Prostate gland (tissue), 2 donors: ENCODE results near the gene COL4A2.

Experiments
- POLR2AphosphoS5 ChIP-seq: sonication (generic); formaldehyde crosslinking; IDR thresholded peaks from one replicate; pipeline ENCODE4 v1.6.1; 2017; ENCODE audit warnings: antibody characterized with exemption
- TF ChIP-seq, protein P1 (sequence below), 4 experiments: fragments of 200-600 bp in 2 of 4; fragments of 450-650 bp in 2 of 4; sonication (generic) in 2 of 4; IDR thresholded peaks; 1 replicate in 3 of 4; 2 replicates in 1 of 4; pipeline ENCODE4 v1.5.1; 2016 to 2019; ENCODE audit warnings: antibody characterized with exemption in 4 of 4, mild to moderate bottlenecking in 2 of 4, moderate library complexity in 2 of 4

DNA sequence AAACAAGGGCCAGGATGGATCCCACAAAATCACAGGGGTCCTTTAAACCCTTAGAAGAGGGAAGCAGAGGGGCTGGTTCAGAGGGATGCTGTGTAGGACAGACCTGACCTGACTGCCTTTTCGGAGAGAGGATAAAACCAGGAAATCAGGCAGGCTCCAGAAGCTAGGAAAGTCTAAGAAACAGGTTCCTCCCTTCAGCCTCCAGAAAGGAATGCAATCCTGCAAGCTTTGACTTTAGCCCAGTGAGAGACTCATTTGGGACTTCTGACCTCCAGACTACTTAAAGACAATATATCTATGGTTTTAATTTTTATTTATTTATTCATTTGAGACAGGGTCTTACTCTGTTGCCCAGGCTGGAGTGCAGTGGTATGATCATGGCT is 249.1 kb downstream of the COL4A2 start:
- TF ChIP-seq POLR2AphosphoS5, result no peak
- TF ChIP-seq, protein P1, sequence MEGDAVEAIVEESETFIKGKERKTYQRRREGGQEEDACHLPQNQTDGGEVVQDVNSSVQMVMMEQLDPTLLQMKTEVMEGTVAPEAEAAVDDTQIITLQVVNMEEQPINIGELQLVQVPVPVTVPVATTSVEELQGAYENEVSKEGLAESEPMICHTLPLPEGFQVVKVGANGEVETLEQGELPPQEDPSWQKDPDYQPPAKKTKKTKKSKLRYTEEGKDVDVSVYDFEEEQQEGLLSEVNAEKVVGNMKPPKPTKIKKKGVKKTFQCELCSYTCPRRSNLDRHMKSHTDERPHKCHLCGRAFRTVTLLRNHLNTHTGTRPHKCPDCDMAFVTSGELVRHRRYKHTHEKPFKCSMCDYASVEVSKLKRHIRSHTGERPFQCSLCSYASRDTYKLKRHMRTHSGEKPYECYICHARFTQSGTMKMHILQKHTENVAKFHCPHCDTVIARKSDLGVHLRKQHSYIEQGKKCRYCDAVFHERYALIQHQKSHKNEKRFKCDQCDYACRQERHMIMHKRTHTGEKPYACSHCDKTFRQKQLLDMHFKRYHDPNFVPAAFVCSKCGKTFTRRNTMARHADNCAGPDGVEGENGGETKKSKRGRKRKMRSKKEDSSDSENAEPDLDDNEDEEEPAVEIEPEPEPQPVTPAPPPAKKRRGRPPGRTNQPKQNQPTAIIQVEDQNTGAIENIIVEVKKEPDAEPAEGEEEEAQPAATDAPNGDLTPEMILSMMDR (IDR thresholded peaks at IDR 0.05), result no peak
